Fibroblast of lung (primary cell): ENCODE results near the gene CABLES1. TPM values are rescaled to one million over a fixed set of nuclear protein-coding genes. Genes with fewer than 3 reads are reported as not detected.

Source experiments
- DNase-seq, 2 donors: peaks; one replicate each; pipeline versions ENCODE4 v3.0.0 to v3.0.0-alpha.2; 2010; ENCODE audit warnings: low read depth in 2 of 2
- H2AFZ ChIP-seq: 2 replicates; pipeline ENCODE4 v1.5.1; 2012; ENCODE audit warnings: low read length, control low read depth, inconsistent platforms
- H3K27ac ChIP-seq: 2 replicates; pipeline ENCODE4 v1.5.1; 2011; ENCODE audit warnings: low read length, control low read depth; ENCODE audit not compliant: insufficient read depth
- H3K27me3 ChIP-seq: 2 replicates; pipeline ENCODE4 v1.5.1; 2011; ENCODE audit warnings: mild to moderate bottlenecking, low read length; ENCODE audit not compliant: control insufficient read depth, insufficient read depth
- H3K36me3 ChIP-seq: 2 replicates; pipeline ENCODE4 v1.5.1; 2011; ENCODE audit warnings: low read length; ENCODE audit not compliant: control insufficient read depth, insufficient read depth
- H3K4me1 ChIP-seq: 2 replicates; pipeline ENCODE4 v1.5.1; 2011; ENCODE audit warnings: low read length; ENCODE audit not compliant: control insufficient read depth, insufficient read depth; ENCODE audit errors: extremely low read depth
- H3K4me2 ChIP-seq: 2 replicates; pipeline ENCODE4 v1.5.1; 2011; ENCODE audit warnings: low read length, control low read depth; ENCODE audit not compliant: insufficient read depth; ENCODE audit errors: extremely low read depth
- H3K4me3 ChIP-seq, 4 experiments: fragments of 200-600 bp in 1 of 4; sonication (generic) in 1 of 4; replicated peaks in 1 of 4; 2 replicates each; pipeline ENCODE4 v1.5.1; 2011 to 2016; ENCODE audit warnings: low read length in 4 of 4, low read depth in 3 of 4, mild to moderate bottlenecking in 3 of 4, control low read depth in 2 of 4, inconsistent platforms in 1 of 4, mixed read lengths in 1 of 4; ENCODE audit not compliant: insufficient read depth in 1 of 4; ENCODE audit errors: control extremely low read depth in 1 of 4
- H3K79me2 ChIP-seq: 2 replicates; pipeline ENCODE4 v1.5.1; 2012; ENCODE audit warnings: mild to moderate bottlenecking, low read length, inconsistent platforms; ENCODE audit not compliant: control insufficient read depth, insufficient read depth
- H3K9ac ChIP-seq: 2 replicates; pipeline ENCODE4 v1.5.1; 2011; ENCODE audit warnings: mild to moderate bottlenecking, low read length, control low read depth; ENCODE audit not compliant: insufficient read depth
- H3K9me3 ChIP-seq: 2 replicates; pipeline ENCODE4 v1.5.1; 2012; ENCODE audit warnings: low read depth, low read length; ENCODE audit not compliant: control insufficient read depth, insufficient read depth
- H4K20me1 ChIP-seq: 2 replicates; pipeline ENCODE4 v1.5.1; 2011; ENCODE audit warnings: low read length; ENCODE audit not compliant: control insufficient read depth, insufficient read depth; ENCODE audit errors: extremely low read depth
- CTCF ChIP-seq, 2 donors: IDR thresholded peaks in 1 of 2; conservative IDR thresholded peaks in 1 of 2; 1 replicate in 1 of 2; 2 replicates in 1 of 2; pipeline ENCODE4 v1.5.1; 2011 to 2012; ENCODE audit warnings: low read length in 2 of 2, control low read depth in 1 of 2, inconsistent platforms in 1 of 2, low read depth in 1 of 2, mild to moderate bottlenecking in 1 of 2
- EZH2 ChIP-seq: IDR thresholded peaks from 2 replicates; pipeline ENCODE4 v1.5.1; 2012; ENCODE audit warnings: low read length, control low read depth, mild to moderate bottlenecking; ENCODE audit errors: missing control alignments
- polyA plus RNA-seq, 2 donors: library from polyadenylated mRNA; depleted of rRNA in 1 of 2; stranded (reverse) in 1 of 2; unstranded in 1 of 2; fragments of >200 nt; gene quantifications; 2 replicates each; pipeline ENCODE4 v1.2.1, GENCODE V29; 2011 to 2012; ENCODE audit warnings: missing spikeins in 1 of 2
- total RNA-seq: library from RNA; depleted of rRNA; stranded (reverse); fragments of >200 nt; gene quantifications from 2 replicates; pipeline ENCODE4 v1.2.1, GENCODE V29; 2014

CABLES1 gene
- total and polyA plus RNA-seq, 2 donors (not counting 1 experiment from before 2014, with no cell fraction given): 5.1 to 11.4 TPM

- Histone ChIP-seq H2AFZ (no peak overlapping the region), H3K4me3 (no peak overlapping the region), H3K9me3 (no peaks in the 10 kb centered on the region), H3K4me1 (peaks cover 19% of the 10 kb centered on the region), H3K79me2 (no peaks in the 10 kb centered on the region), H3K4me2 (no peak overlapping the region), H3K27ac (no peak overlapping the region), H4K20me1 (no peaks in the 10 kb centered on the region), H3K27me3 (no peaks in the 10 kb centered on the region), H3K36me3 (no peaks in the 10 kb centered on the region), H3K9ac (no peak overlapping the region)
- no peak for DNase-seq
- no peak for TF ChIP-seq CTCF (conservative IDR thresholded peaks at IDR 0.05 in 1 of 2, IDR thresholded peaks at IDR 0.05 in 1 of 2; ENCODE audit: low read depth in 1 of 2, low read length in 2 of 2)
- TF ChIP-seq EZH2: no peak
Observed at GRCh38 chr18:23223641-23224040, 88.4 kb downstream of the CABLES1 start.

- H3K4me1 ChIP-seq: peaks cover 26% of the 10 kb centered on the region
- peak overlapping the region; percentile 62 for H3K4me2 ChIP-seq
- TF ChIP-seq EZH2 (no peak), CTCF (conservative IDR thresholded peaks at IDR 0.05 in 1 of 2, IDR thresholded peaks at IDR 0.05 in 1 of 2; ENCODE audit: low read depth in 1 of 2, low read length in 2 of 2) (no peak)
- no peaks in the 10 kb centered on the region for H3K27me3 ChIP-seq
- no peak overlapping the region for H2AFZ ChIP-seq
- H3K9me3 ChIP-seq: no peaks in the 10 kb centered on the region
- no peaks in the 10 kb centered on the region for H3K79me2 ChIP-seq
- H4K20me1 ChIP-seq: no peaks in the 10 kb centered on the region
- H3K36me3 ChIP-seq: no peaks in the 10 kb centered on the region
- H3K4me3 ChIP-seq: no peak overlapping the region
- peak; percentile 98 to 99 for DNase-seq
- H3K27ac ChIP-seq: peak overlapping the region; percentile 78
- H3K9ac ChIP-seq: no peak overlapping the region
Observed at GRCh38 chr18:23225503-23225902, 90.2 kb downstream of the CABLES1 start.

GRCh38 chr18:23226391-23226790 is 91.1 kb downstream of the CABLES1 start:
- no peaks in the 10 kb centered on the region for H3K27me3 ChIP-seq
- TF ChIP-seq CTCF (conservative IDR thresholded peaks at IDR 0.05 in 1 of 2, IDR thresholded peaks at IDR 0.05 in 1 of 2; ENCODE audit: low read depth in 1 of 2, low read length in 2 of 2) (no peak), EZH2 (no peak)
- H3K36me3 ChIP-seq: no peaks in the 10 kb centered on the region
- no peak overlapping the region for H3K9ac ChIP-seq
- no peaks in the 10 kb centered on the region for H4K20me1 ChIP-seq
- peak overlapping the region; percentile 78 for H3K27ac ChIP-seq
- no peak overlapping the region for H3K4me3 ChIP-seq
- no peak overlapping the region for H2AFZ ChIP-seq
- no peaks in the 10 kb centered on the region for H3K9me3 ChIP-seq
- peak overlapping the region; percentile 54 for H3K4me2 ChIP-seq
- peaks cover 31% of the 10 kb centered on the region for H3K4me1 ChIP-seq
- H3K79me2 ChIP-seq: no peaks in the 10 kb centered on the region
- peak; percentile 73 to 81 for DNase-seq
